ENCODE measurements around the gene SLC39A6. TPM values are rescaled to one million over a fixed set of nuclear protein-coding genes. Genes with fewer than 3 reads are reported as not detected.
A peak's percentile ranks its signal among the peaks of the same experiment; 100 is the strongest.

The SLC39A6 gene
- polyA plus RNA-seq, 1 of the 3 experiments (the other 2 are of a cell fraction), result 67.4 TPM

DNA sequence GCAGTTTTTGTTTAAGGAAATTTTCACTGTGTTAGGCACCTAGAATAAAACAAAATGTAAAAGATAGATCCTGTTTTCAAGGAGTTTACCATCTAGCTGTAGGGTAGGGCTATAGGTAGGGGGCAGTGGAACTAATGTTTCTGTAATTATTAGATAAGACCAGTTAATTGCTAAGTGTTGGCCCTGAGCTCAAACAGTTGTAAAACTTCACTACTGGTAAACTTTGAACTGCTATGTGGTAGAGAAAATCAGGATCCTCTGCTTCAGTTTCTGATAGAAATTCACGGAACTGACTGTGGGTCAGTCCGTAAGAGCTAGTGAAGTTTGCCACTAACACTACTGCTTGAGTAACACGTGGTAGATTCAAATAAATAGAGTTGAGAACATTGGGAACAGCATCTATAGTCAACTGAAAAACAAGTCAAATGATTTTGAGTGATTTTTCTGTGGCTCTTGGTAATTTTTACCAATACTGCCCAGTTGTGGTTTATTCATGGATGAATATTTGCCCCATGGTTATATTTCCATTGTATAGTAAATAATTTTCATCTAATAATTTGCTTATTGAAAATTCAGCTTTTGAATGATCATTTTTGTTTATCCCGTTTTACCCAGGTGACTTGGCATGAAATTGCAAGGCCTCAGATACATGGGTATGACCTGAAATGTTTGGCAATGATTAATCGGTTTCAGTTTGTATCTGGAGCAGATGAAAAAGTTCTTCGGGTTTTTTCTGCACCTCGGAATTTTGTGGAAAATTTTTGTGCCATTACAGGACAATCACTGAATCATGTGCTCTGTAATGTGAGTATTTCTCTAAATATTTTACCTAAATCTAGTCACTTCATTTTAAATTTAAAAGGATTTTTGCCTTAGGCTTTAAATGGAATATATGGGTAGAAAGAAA lies 27.0 kb upstream of the SLC39A6 start:
- POLR2A ChIA-PET, result no interaction called here
- H3F3A ChIP-seq (replicated peaks; ENCODE audit: insufficient read depth), result peaks cover 36% of the 10 kb centered on the region
- H3K9ac ChIP-seq, result no peak overlapping the region
- peaks cover 13% of the 10 kb centered on the region for H3K79me2 ChIP-seq (ENCODE audit: insufficient read depth)
- no peak overlapping the region for H2AFZ ChIP-seq (ENCODE audit: low read depth)
- H3K9me2 ChIP-seq, result no peaks in the 10 kb centered on the region
- peaks cover 64 to 76% of the 10 kb centered on the region in 2 experiments for H3K36me3 ChIP-seq (replicated peaks in 1 of 2; ENCODE audit: control insufficient read depth in 1 of 2, insufficient read depth in 2 of 2, low read length in 1 of 2)
- DNase-seq, result no peak
- H3K4me1 ChIP-seq (ENCODE audit: control insufficient read depth in 1 of 2, insufficient read depth in 2 of 2, low read depth in 1 of 2, low read length in 1 of 2), result peaks cover 3 to 18% of the 10 kb centered on the region in 2 experiments; a peak in 3 of 4 replicates
- WGBS (ENCODE audit: low lambda C conversion rate), result 88% methylated on average over 7 of the region's 7 CpGs
- H3K9me3 ChIP-seq, result no peaks in the 10 kb centered on the region
- H3K4me3 ChIP-seq (ENCODE audit: low read depth in 2 of 2, low read length in 1 of 2), result no peak overlapping the region
- no peak for TF ChIP-seq TAF1 (IDR thresholded peaks at IDR 0.05; ENCODE audit: borderline replicate concordance, low read depth, low read length)
- TF ChIP-seq, protein P1, sequence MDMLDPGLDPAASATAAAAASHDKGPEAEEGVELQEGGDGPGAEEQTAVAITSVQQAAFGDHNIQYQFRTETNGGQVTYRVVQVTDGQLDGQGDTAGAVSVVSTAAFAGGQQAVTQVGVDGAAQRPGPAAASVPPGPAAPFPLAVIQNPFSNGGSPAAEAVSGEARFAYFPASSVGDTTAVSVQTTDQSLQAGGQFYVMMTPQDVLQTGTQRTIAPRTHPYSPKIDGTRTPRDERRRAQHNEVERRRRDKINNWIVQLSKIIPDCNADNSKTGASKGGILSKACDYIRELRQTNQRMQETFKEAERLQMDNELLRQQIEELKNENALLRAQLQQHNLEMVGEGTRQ (IDR thresholded peaks at IDR 0.05; ENCODE audit: borderline replicate concordance, low read depth, low read length), result no peak
- no peak for TF ChIP-seq CHD2 (IDR thresholded peaks at IDR 0.05; ENCODE audit: low read length, partially characterized antibody)
- no peak for TF ChIP-seq GATA2 (CRISPR knock-in tag; IDR thresholded peaks at IDR 0.05)
- no peak for TF ChIP-seq RFX5 (IDR thresholded peaks at IDR 0.05; ENCODE audit: low read length)
- TF ChIP-seq, protein P2, sequence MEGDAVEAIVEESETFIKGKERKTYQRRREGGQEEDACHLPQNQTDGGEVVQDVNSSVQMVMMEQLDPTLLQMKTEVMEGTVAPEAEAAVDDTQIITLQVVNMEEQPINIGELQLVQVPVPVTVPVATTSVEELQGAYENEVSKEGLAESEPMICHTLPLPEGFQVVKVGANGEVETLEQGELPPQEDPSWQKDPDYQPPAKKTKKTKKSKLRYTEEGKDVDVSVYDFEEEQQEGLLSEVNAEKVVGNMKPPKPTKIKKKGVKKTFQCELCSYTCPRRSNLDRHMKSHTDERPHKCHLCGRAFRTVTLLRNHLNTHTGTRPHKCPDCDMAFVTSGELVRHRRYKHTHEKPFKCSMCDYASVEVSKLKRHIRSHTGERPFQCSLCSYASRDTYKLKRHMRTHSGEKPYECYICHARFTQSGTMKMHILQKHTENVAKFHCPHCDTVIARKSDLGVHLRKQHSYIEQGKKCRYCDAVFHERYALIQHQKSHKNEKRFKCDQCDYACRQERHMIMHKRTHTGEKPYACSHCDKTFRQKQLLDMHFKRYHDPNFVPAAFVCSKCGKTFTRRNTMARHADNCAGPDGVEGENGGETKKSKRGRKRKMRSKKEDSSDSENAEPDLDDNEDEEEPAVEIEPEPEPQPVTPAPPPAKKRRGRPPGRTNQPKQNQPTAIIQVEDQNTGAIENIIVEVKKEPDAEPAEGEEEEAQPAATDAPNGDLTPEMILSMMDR (IDR thresholded peaks at IDR 0.05), result no peak
- no peak for TF ChIP-seq RCOR1 (IDR thresholded peaks at IDR 0.05; ENCODE audit: low read length)
- no peak for TF ChIP-seq POLR2AphosphoS5 (IDR thresholded peaks at IDR 0.05; ENCODE audit: low read depth, low read length)
- peak overlapping the region in 1 of 2 experiments; percentile 82; a peak in 2 of 4 replicates for H3K27ac ChIP-seq (ENCODE audit: low read depth in 2 of 2, low read length in 1 of 2)
- no peaks in the 10 kb centered on the region for H3K27me3 ChIP-seq (ENCODE audit: insufficient read depth)
- no peak overlapping the region for H3K4me2 ChIP-seq
- no peaks in the 10 kb centered on the region for H4K20me1 ChIP-seq (ENCODE audit: insufficient read depth)
- CTCF ChIA-PET, result interaction anchor here (0.8 to 1.4 kb wide), 4 partner anchors 9 to 138 kb away, joined by 3 to 5 read pairs (median 4); no protein-coding TSS in a partner anchor

DNA sequence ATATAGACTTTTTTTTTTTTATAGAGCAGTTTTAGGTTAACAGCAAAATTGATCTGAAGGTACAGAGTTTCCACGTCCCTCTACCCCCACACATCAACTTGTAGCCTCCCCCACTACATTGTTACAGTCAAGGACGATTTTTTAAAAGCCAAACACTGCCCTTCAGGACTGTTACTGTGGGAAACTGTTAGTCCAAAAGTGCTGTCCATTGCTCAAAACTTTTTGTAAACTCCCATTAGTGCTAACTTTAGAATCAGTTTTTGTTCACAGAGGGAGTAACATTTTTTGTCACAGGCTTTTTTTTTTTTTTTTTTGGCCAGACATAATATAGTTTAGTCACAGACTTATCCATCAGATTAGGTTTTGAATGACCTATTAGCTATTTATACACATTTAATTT lies 24.6 kb upstream of the SLC39A6 start:
- Histone ChIP-seq H2AFZ (ENCODE audit: low read depth) (no peak overlapping the region), H3F3A (replicated peaks; ENCODE audit: insufficient read depth) (peaks cover 29% of the 10 kb centered on the region), H3K4me3 (ENCODE audit: low read depth in 2 of 2, low read length in 1 of 2) (no peak overlapping the region), H3K9ac (no peak overlapping the region), H3K9me2 (no peaks in the 10 kb centered on the region), H3K27me3 (ENCODE audit: insufficient read depth) (no peaks in the 10 kb centered on the region), H3K79me2 (ENCODE audit: insufficient read depth) (peaks cover under 1% of the 10 kb centered on the region; the same call in 1 of the 2 replicates), H3K9me3 (no peaks in the 10 kb centered on the region), H3K27ac (ENCODE audit: low read depth in 2 of 2, low read length in 1 of 2) (peak overlapping the region in 1 of 2 experiments; percentile 17; a peak in 1 of 4 replicates), H3K36me3 (replicated peaks in 1 of 2; ENCODE audit: control insufficient read depth in 1 of 2, insufficient read depth in 2 of 2, low read length in 1 of 2) (peaks cover 47 to 76% of the 10 kb centered on the region in 2 experiments), H3K4me2 (no peak overlapping the region), H4K20me1 (ENCODE audit: insufficient read depth) (no peaks in the 10 kb centered on the region), H3K4me1 (ENCODE audit: control insufficient read depth in 1 of 2, insufficient read depth in 2 of 2, low read depth in 1 of 2, low read length in 1 of 2) (peaks cover 3 to 18% of the 10 kb centered on the region in 2 experiments; a peak in 3 of 4 replicates)
- WGBS (ENCODE audit: low lambda C conversion rate), result 65% methylated on average over 2 of the region's 2 CpGs
- no peak for DNase-seq
- ChIA-PET POLR2A (no interaction called here), CTCF (no interaction called here)
- TF ChIP-seq EP300 (IDR thresholded peaks at IDR 0.05; ENCODE audit: borderline replicate concordance in 1 of 2, low read depth in 1 of 2, low read length in 1 of 2) (no peak), RCOR1 (IDR thresholded peaks at IDR 0.05; ENCODE audit: low read length) (no peak), CHD2 (IDR thresholded peaks at IDR 0.05; ENCODE audit: low read length, partially characterized antibody) (no peak), MEF2A (IDR thresholded peaks at IDR 0.05; ENCODE audit: borderline replicate concordance, low read depth) (no peak), POLR2AphosphoS5 (IDR thresholded peaks at IDR 0.05; ENCODE audit: low read depth, low read length) (no peak), ELF1 (IDR thresholded peaks at IDR 0.05) (no peak), EZH2phosphoT487 (IDR thresholded peaks at IDR 0.05; ENCODE audit: borderline replicate concordance, low read depth) (no peak), YY1 (IDR thresholded peaks at IDR 0.05; ENCODE audit: low read depth) (no peak), RFX5 (IDR thresholded peaks at IDR 0.05; ENCODE audit: low read length) (no peak), MXI1 (IDR thresholded peaks at IDR 0.05; ENCODE audit: low read depth, low read length) (no peak), NFIC (IDR thresholded peaks at IDR 0.05; ENCODE audit: borderline replicate concordance) (no peak)
- TF ChIP-seq, protein P3, sequence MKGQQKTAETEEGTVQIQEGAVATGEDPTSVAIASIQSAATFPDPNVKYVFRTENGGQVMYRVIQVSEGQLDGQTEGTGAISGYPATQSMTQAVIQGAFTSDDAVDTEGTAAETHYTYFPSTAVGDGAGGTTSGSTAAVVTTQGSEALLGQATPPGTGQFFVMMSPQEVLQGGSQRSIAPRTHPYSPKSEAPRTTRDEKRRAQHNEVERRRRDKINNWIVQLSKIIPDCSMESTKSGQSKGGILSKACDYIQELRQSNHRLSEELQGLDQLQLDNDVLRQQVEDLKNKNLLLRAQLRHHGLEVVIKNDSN (IDR thresholded peaks at IDR 0.05; ENCODE audit: borderline replicate concordance, low read depth), result no peak
- TF ChIP-seq, protein P1 (IDR thresholded peaks at IDR 0.05; ENCODE audit: borderline replicate concordance, low read depth, low read length), result no peak
- TF ChIP-seq, protein P4, sequence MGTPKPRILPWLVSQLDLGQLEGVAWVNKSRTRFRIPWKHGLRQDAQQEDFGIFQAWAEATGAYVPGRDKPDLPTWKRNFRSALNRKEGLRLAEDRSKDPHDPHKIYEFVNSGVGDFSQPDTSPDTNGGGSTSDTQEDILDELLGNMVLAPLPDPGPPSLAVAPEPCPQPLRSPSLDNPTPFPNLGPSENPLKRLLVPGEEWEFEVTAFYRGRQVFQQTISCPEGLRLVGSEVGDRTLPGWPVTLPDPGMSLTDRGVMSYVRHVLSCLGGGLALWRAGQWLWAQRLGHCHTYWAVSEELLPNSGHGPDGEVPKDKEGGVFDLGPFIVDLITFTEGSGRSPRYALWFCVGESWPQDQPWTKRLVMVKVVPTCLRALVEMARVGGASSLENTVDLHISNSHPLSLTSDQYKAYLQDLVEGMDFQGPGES (IDR thresholded peaks at IDR 0.05; ENCODE audit: low read depth, low read length), result no peak

Data from SK-N-SH (cell line).